ENCODE data around the gene SLC35A5. TPM values are rescaled to one million over a fixed set of nuclear protein-coding genes. Genes with fewer than 3 reads are reported as not detected.

Gene SLC35A5
- total RNA-seq, 6 donors from 2014 or later, result 15.7 to 38.5 (median 28.4) TPM

- H3K4me1 ChIP-seq, result no peaks in the 10 kb centered on the region
- ATAC-seq (ENCODE audit: low FRiP score in 2 of 2), result no peak
- 87 to 94% methylated on average over 3 of the region's 3 CpGs for WGBS, 2 donors
These were observed 69.4 kb downstream of the SLC35A5 start for GRCh38 chr3:112631257-112631656.

DNA sequence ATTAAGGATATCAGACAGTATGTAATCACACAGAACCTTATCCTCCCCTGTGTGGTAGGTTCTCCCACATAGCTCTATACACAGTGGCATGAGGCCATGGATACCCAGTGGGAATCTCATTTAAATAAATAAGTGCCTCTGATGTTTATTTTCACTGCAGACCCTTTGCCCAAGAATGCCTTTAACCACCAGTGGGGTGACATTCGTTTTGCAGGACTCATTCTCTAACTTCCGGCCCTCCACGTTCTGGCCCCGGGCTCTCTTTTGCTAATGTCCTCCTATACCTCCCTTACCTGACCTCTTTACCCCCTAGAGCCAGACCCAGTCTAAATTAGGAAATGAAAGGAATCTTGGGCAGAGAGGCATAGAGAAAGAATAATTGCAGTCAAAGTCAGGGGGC, 70.8 kb downstream of the SLC35A5 start:
- DNase-seq, result no peak
- no peak overlapping the region for H3K27ac ChIP-seq
- TF ChIP-seq POLR2A (IDR thresholded peaks at IDR 0.05), result no peak
- TF ChIP-seq EP300 (IDR thresholded peaks at IDR 0.05), result no peak
- no peak for TF ChIP-seq POLR2AphosphoS5 (IDR thresholded peaks at IDR 0.05)
- TF ChIP-seq CTCF (IDR thresholded peaks at IDR 0.05), result no peak
- no peaks in the 10 kb centered on the region for H3K4me1 ChIP-seq
- H3K4me3 ChIP-seq, result no peak overlapping the region
- no peaks in the 10 kb centered on the region for H3K9me3 ChIP-seq
- no peak for ATAC-seq (ENCODE audit: low FRiP score in 2 of 2)
- H3K27me3 ChIP-seq, result no peaks in the 10 kb centered on the region
- WGBS, 2 donors, result 45 to 54% methylated on average over 4 of the region's 4 CpGs
- H3K36me3 ChIP-seq, result no peaks in the 10 kb centered on the region

More at GRCh38 chr3:112631257-112631656, 69.4 kb downstream of the SLC35A5 start:
- H3K9me3 ChIP-seq, result no peaks in the 10 kb centered on the region
- no peak for TF ChIP-seq CTCF (IDR thresholded peaks at IDR 0.05)
- no peaks in the 10 kb centered on the region for H3K27me3 ChIP-seq
- no peak overlapping the region for H3K27ac ChIP-seq
- no peak overlapping the region for H3K4me3 ChIP-seq
- no peak for DNase-seq
- H3K36me3 ChIP-seq, result no peaks in the 10 kb centered on the region

- Histone ChIP-seq H3K27me3 (no peaks in the 10 kb centered on the region), H3K27ac (no peak overlapping the region), H3K4me1 (no peaks in the 10 kb centered on the region), H3K36me3 (no peaks in the 10 kb centered on the region), H3K9me3 (no peaks in the 10 kb centered on the region), H3K4me3 (no peak overlapping the region)
- TF ChIP-seq CTCF (IDR thresholded peaks at IDR 0.05) (no peak), POLR2A (IDR thresholded peaks at IDR 0.05) (no peak), POLR2AphosphoS5 (IDR thresholded peaks at IDR 0.05) (no peak), EP300 (IDR thresholded peaks at IDR 0.05) (no peak)
- DNase-seq (no peak), ATAC-seq (ENCODE audit: low FRiP score in 2 of 2) (no peak)
- 48 to 54% methylated on average over 3 of the region's 3 CpGs for WGBS, 2 donors
These were observed 71.3 kb downstream of the SLC35A5 start for GRCh38 chr3:112633191-112633590.

- Histone ChIP-seq H3K4me1 (no peaks in the 10 kb centered on the region), H3K27me3 (no peaks in the 10 kb centered on the region), H3K36me3 (no peaks in the 10 kb centered on the region), H3K4me3 (no peak overlapping the region), H3K27ac (no peak overlapping the region), H3K9me3 (no peaks in the 10 kb centered on the region)
- TF ChIP-seq CTCF (IDR thresholded peaks at IDR 0.05) (no peak), POLR2AphosphoS5 (IDR thresholded peaks at IDR 0.05) (no peak), POLR2A (IDR thresholded peaks at IDR 0.05) (no peak), EP300 (IDR thresholded peaks at IDR 0.05) (no peak)
- ATAC-seq (ENCODE audit: low FRiP score in 2 of 2) (no peak), DNase-seq (no peak)
- WGBS, 2 donors, result 57 to 70% methylated on average over 1 of the region's 1 CpG
These were observed 71.9 kb downstream of the SLC35A5 start for GRCh38 chr3:112633757-112634156.

- Histone ChIP-seq H3K27me3 (no peaks in the 10 kb centered on the region), H3K9me3 (no peaks in the 10 kb centered on the region), H3K27ac (no peak overlapping the region), H3K4me3 (no peak overlapping the region), H3K36me3 (no peaks in the 10 kb centered on the region), H3K4me1 (no peaks in the 10 kb centered on the region)
- 83 to 89% methylated on average over 4 of the region's 4 CpGs for WGBS, 2 donors
- DNase-seq (no peak), ATAC-seq (ENCODE audit: low FRiP score in 2 of 2) (no peak)
- TF ChIP-seq POLR2A (IDR thresholded peaks at IDR 0.05), result no peak
- no peak for TF ChIP-seq CTCF (IDR thresholded peaks at IDR 0.05)
- TF ChIP-seq POLR2AphosphoS5 (IDR thresholded peaks at IDR 0.05), result no peak
These were observed 73.1 kb downstream of the SLC35A5 start for GRCh38 chr3:112634786-112635541.

All from upper lobe of left lung (tissue), 6 donors.